Measurements from ENCODE around the gene PLEKHA5. TPM values are rescaled to one million over a fixed set of nuclear protein-coding genes. Genes with fewer than 3 reads are reported as not detected.
"Not testable (repeated sequence)": the region's sequence is repeated elsewhere in the genome, so short reads cannot be mapped to it uniquely, and the experiment has no call there.

PLEKHA5 gene
- total RNA-seq, 2 donors from 2014 or later = 31.0 to 32.7 TPM

DNA sequence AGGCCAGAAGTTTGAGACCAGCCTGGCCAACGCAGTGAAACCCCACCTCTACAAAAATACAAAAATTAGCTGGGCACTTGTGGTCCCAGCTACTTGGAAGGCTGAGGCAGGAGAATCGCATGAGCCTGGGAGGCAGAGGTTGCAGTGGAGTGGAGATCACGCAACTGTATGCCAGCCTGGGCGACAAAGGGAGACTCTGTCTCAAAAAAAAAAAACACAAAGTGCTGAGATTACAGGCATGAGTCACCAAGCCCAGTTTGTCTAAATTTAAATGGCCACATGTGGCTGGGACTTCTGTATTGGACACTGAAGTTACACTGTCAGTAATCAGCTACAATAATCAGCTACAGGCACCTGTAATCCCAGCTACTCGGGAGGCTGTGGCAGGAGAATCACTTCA, 208.9 kb downstream of the PLEKHA5 start:
- no peak for DNase-seq
- Histone ChIP-seq H3K9me3 (no peaks in the 10 kb centered on the region), H3K27ac (no peak overlapping the region), H3K27me3 (no peaks in the 10 kb centered on the region), H3K36me3 (no peaks in the 10 kb centered on the region), H3K4me3 (no peak overlapping the region), H3K9ac (ENCODE audit: low read depth in 2 of 2, low read length in 2 of 2) (no peak overlapping the region), H3K4me1 (no peaks in the 10 kb centered on the region)
- intact Hi-C loops (cut with DNase I) = no loop called here
- TF ChIP-seq, protein P1, sequence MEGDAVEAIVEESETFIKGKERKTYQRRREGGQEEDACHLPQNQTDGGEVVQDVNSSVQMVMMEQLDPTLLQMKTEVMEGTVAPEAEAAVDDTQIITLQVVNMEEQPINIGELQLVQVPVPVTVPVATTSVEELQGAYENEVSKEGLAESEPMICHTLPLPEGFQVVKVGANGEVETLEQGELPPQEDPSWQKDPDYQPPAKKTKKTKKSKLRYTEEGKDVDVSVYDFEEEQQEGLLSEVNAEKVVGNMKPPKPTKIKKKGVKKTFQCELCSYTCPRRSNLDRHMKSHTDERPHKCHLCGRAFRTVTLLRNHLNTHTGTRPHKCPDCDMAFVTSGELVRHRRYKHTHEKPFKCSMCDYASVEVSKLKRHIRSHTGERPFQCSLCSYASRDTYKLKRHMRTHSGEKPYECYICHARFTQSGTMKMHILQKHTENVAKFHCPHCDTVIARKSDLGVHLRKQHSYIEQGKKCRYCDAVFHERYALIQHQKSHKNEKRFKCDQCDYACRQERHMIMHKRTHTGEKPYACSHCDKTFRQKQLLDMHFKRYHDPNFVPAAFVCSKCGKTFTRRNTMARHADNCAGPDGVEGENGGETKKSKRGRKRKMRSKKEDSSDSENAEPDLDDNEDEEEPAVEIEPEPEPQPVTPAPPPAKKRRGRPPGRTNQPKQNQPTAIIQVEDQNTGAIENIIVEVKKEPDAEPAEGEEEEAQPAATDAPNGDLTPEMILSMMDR (IDR thresholded peaks at IDR 0.05) = no peak

DNA sequence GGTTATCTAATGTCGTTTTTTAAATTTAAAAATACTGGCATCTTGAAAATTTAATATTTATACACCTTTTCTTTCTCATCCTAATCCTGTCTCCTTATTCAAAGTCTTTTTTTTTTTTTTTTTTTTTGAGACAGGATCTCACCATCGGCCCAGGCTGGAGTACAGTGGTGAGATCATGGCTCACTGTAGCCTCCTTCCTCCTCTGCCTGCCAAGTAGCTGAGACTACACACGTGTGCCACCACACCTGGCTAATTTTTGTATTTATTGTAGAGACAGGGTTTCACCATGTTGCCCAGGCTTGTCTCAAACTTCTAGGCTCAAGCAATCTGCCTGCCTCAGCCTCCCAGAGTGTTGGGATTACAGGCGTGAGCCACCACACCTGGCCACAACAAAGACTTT, 221.3 kb downstream of the PLEKHA5 start:
- H3K9me3 ChIP-seq; H3K36me3 ChIP-seq; H3K27me3 ChIP-seq; DNase-seq; intact Hi-C loops (cut with DNase I); H3K4me3 ChIP-seq; H3K9ac ChIP-seq (ENCODE audit: low read depth in 2 of 2, low read length in 2 of 2); H3K27ac ChIP-seq; H3K4me1 ChIP-seq: not testable (repeated sequence)

DNA sequence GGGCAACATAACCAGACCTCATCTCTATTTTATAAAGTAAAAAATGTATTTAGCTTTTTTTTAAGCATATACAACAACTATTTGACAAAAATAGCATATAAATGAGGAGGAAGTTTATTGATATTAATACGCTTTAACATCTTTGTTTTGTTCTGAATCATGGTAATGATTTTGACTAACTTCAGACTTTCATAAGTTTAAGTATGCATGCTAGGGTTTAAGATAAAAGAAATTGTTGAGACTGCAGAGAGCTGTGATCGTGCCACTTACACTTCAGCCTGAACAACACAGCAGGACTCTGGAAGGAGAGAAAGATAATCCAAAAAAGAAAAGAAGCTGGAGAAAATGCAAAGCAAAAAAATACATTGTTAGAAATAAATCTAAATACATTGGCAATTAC, 221.8 kb downstream of the PLEKHA5 start:
- TF ChIP-seq, protein P1 (IDR thresholded peaks at IDR 0.05) = no peak
- no peak overlapping the region for H3K4me3 ChIP-seq
- no peaks in the 10 kb centered on the region for H3K27me3 ChIP-seq
- H3K4me1 ChIP-seq = no peaks in the 10 kb centered on the region
- H3K9me3 ChIP-seq = no peaks in the 10 kb centered on the region
- H3K27ac ChIP-seq = no peak overlapping the region
- no peaks in the 10 kb centered on the region for H3K36me3 ChIP-seq
- intact Hi-C loops (cut with DNase I) = no loop called here
- DNase-seq = no peak
- no peak overlapping the region for H3K9ac ChIP-seq (ENCODE audit: low read depth in 2 of 2, low read length in 2 of 2)

DNA sequence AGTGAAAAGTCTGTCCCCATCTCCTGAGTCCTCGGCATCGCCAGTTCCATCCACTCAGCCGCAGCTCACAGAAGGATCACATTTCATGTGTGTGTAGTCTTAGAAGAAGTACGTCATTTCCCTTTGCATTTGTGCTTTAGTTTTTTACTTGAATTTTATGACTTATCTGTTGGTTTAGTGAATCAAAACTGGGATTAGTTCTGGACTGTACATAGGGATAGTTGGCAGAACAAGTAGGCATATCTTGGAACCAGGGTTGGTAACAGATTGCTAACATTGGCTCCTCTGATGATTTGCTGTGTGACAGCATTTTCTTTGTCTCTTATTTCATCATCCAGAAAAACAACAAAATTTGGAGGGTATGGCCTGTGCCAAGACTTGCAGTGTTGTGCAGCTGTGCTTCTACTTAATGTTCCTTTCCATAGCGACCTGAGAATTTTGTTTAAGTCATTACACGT, 240.2 kb downstream of the PLEKHA5 start:
- no peak overlapping the region for H3K27ac ChIP-seq
- no peak for DNase-seq
- no peaks in the 10 kb centered on the region for H3K27me3 ChIP-seq
- H3K36me3 ChIP-seq = no peaks in the 10 kb centered on the region
- no peak overlapping the region for H3K9ac ChIP-seq (ENCODE audit: low read depth in 2 of 2, low read length in 2 of 2)
- TF ChIP-seq, protein P1 (IDR thresholded peaks at IDR 0.05) = no peak
- intact Hi-C loops (cut with DNase I) = no loop called here
- no peak overlapping the region for H3K4me3 ChIP-seq
- H3K9me3 ChIP-seq = no peaks in the 10 kb centered on the region
- H3K4me1 ChIP-seq = no peaks in the 10 kb centered on the region

DNA sequence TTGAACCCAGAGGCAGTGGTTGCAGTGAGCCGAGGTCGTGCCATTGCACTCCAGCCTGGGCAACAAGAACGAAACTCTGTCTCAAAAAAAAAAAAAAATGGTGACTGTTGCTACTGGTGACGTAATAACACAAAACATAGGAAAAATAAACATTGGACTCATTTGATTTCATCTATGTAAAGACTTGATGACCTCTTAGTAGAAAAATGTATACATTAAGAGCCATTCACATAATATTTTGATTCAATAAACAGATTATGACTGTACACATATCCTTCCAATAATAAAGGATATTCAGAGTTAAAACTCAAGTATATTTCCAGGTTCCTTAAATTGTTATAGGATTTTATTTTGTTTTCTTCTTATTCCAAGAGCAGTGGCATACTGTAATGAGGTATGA, 244.1 kb downstream of the PLEKHA5 start:
- Histone ChIP-seq H3K4me1 (no peaks in the 10 kb centered on the region), H3K27ac (no peak overlapping the region), H3K27me3 (no peaks in the 10 kb centered on the region), H3K4me3 (no peak overlapping the region), H3K9ac (ENCODE audit: low read depth in 2 of 2, low read length in 2 of 2) (no peak overlapping the region), H3K9me3 (no peaks in the 10 kb centered on the region), H3K36me3 (no peaks in the 10 kb centered on the region)
- TF ChIP-seq, protein P1 (IDR thresholded peaks at IDR 0.05) = no peak
- intact Hi-C loops (cut with DNase I) = no loop called here
- DNase-seq = no peak

DNA sequence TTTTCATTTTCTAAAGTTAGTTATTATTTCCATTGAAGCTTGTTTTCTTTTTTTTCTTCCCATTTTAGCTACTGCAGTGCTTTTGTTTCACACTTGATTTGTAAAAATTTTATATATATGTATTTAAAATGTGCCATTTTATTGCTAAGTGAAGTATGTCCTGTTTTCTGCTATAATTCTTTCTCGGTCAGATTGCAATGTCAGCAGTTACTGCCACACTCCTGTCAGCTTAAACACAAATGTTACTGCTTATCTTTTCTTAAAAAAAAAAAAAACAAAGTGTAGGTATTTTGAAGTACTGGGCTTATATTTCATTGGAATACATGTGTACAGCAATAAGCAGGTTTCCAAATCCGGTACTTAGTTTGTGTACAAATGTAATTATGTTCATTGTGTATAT, 246.4 kb downstream of the PLEKHA5 start:
- Histone ChIP-seq H3K9me3 (no peaks in the 10 kb centered on the region), H3K9ac (ENCODE audit: low read depth in 2 of 2, low read length in 2 of 2) (no peak overlapping the region), H3K4me3 (no peak overlapping the region), H3K4me1 (no peaks in the 10 kb centered on the region), H3K27me3 (no peaks in the 10 kb centered on the region), H3K27ac (no peak overlapping the region), H3K36me3 (no peaks in the 10 kb centered on the region)
- intact Hi-C loops (cut with DNase I) = no loop called here
- no peak for DNase-seq
- TF ChIP-seq, protein P1 (IDR thresholded peaks at IDR 0.05) = no peak

All from colonic mucosa (tissue), 4 donors.